ENCODE measurements around the gene PLXNB3. TPM values are rescaled to one million over a fixed set of nuclear protein-coding genes. Genes with fewer than 3 reads are reported as not detected.

The PLXNB3 gene
- total and polyA plus RNA-seq, 2 experiments from 2014 or later: 0.70 to 4.1 TPM

GRCh38 chrX:153784325-153784967 is 20.4 kb downstream of the PLXNB3 start:
- Histone ChIP-seq H3K9me2 (ENCODE audit: insufficient read depth) (no peaks in the 10 kb centered on the region), H3K4me2 (no peak overlapping the region), H3F3A (replicated peaks; ENCODE audit: low read depth) (no peaks in the 10 kb centered on the region), H4K20me1 (replicated peaks; ENCODE audit: insufficient read depth) (no peaks in the 10 kb centered on the region), H3K4me3 (no peak overlapping the region), H3K27me3 (ENCODE audit: insufficient read depth) (no peaks in the 10 kb centered on the region), H3K36me3 (ENCODE audit: insufficient read depth) (no peaks in the 10 kb centered on the region), H3K27ac (ENCODE audit: low read depth) (no peak overlapping the region), H3K4me1 (ENCODE audit: insufficient read depth) (no peaks in the 10 kb centered on the region), H2AFZ (no peak overlapping the region), H3K79me2 (replicated peaks; ENCODE audit: insufficient read depth) (no peaks in the 10 kb centered on the region)
- Mint-ChIP-seq H3K9me3 (no peaks in the 10 kb centered on the region), H3K4me3 (no peak overlapping the region), H3K4me1 (peaks cover 7% of the 10 kb centered on the region; the same call in 2 of the 3 replicates), H3K36me3 (ENCODE audit: low read depth) (peaks cover 3% of the 10 kb centered on the region; the same call in 1 of the 3 replicates), H3K27me3 (ENCODE audit: insufficient read depth, low read depth, poor library complexity) (peaks cover 7% of the 10 kb centered on the region), H3K27ac (no peak overlapping the region)
- DNase-seq (ENCODE audit: low spot score) (no peak), ATAC-seq (no peak)
- TF ChIP-seq STAT1 (IDR thresholded peaks at IDR 0.05; ENCODE audit: unreplicated experiment): no peak
- no peak for TF ChIP-seq CREB1 (CRISPR knock-in tag; IDR thresholded peaks at IDR 0.05; ENCODE audit: low read depth)
- no peak for TF ChIP-seq NANOG (IDR thresholded peaks at IDR 0.05; ENCODE audit: borderline replicate concordance)
- TF ChIP-seq ZNF114 (CRISPR knock-in tag; IDR thresholded peaks at IDR 0.05): no peak
- no peak for TF ChIP-seq EZH2phosphoT487 (IDR thresholded peaks at IDR 0.05; ENCODE audit: unreplicated experiment)
- no peak for TF ChIP-seq ZNF462 (CRISPR knock-in tag; IDR thresholded peaks at IDR 0.05)
- no peak for TF ChIP-seq JUNB (IDR thresholded peaks at IDR 0.05; ENCODE audit: unreplicated experiment)
- TF ChIP-seq ZNF331 (CRISPR knock-in tag; IDR thresholded peaks at IDR 0.05; ENCODE audit: low read depth): no peak
- TF ChIP-seq POLR2AphosphoS5 (IDR thresholded peaks at IDR 0.05; ENCODE audit: low read depth): no peak
- no peak for TF ChIP-seq ETS1 (IDR thresholded peaks at IDR 0.05)
- TF ChIP-seq EZH2 (IDR thresholded peaks at IDR 0.05; ENCODE audit: low read depth, unreplicated experiment): no peak
- no peak for TF ChIP-seq CTCF (conservative IDR thresholded peaks at IDR 0.05; ENCODE audit: low read depth in 2 of 2)
- no peak for TF ChIP-seq REST (IDR thresholded peaks at IDR 0.05; ENCODE audit: unreplicated experiment)

Measured in GM23338 (cell line).